H1 (cell line): ENCODE data around the gene BSG. TPM values are rescaled to one million over a fixed set of nuclear protein-coding genes. Genes with fewer than 3 reads are reported as not detected.

Experiments used
- CTCF ChIA-PET: fragments of 300-600 bp; sonication (Branson Sonifier 250); formaldehyde crosslinking; loops from one replicate; lab custom pipeline; 2021; ENCODE audit not compliant: partially characterized antibody; lab: Charles Lee
- POLR2A ChIA-PET: fragments of 300-600 bp; sonication (Branson Sonifier 250); formaldehyde crosslinking; loops from one replicate; lab custom pipeline; 2021; ENCODE audit warnings: inconsistent platforms; ENCODE audit not compliant: partially characterized antibody; lab: Charles Lee
- DNase-seq, 2 experiments: peaks; one replicate each; pipeline versions ENCODE4 v3.0.0 to v3.0.0-alpha.2; 2010 to 2022; ENCODE audit warnings: low spot score in 2 of 2, low read depth in 1 of 2, mixed read lengths in 1 of 2
- FAIRE-seq: peaks from 2 replicates; lab custom pipeline; 2011; peaks lifted over from hg19 to GRCh38; lab: Jason Lieb, UNC
- H2AFZ ChIP-seq: 2 replicates; pipeline ENCODE4 v1.8.1; 2012; ENCODE audit warnings: low read length, inconsistent platforms
- H2AK5ac ChIP-seq: 2 replicates; pipeline ENCODE4 v1.6.1; 2013; ENCODE audit warnings: low read depth, low read length
- H2BK120ac ChIP-seq: replicated peaks from 2 replicates; pipeline ENCODE3; 2013; ENCODE audit warnings: low read depth, low read length, inconsistent platforms
- H2BK12ac ChIP-seq: 2 replicates; pipeline ENCODE4 v1.6.1; 2013; ENCODE audit warnings: low read depth, low read length
- H2BK15ac ChIP-seq: 2 replicates; pipeline ENCODE4 v1.6.1; 2013; ENCODE audit warnings: low read length
- H2BK20ac ChIP-seq: 2 replicates; pipeline ENCODE4 v1.6.1; 2013; ENCODE audit warnings: low read length
- H2BK5ac ChIP-seq: 2 replicates; pipeline ENCODE4 v1.6.1; 2013; ENCODE audit warnings: low read depth, low read length
- H3K14ac ChIP-seq: 2 replicates; pipeline ENCODE4 v1.6.1; 2013; ENCODE audit warnings: inconsistent platforms; ENCODE audit not compliant: insufficient read length
- H3K18ac ChIP-seq: 2 replicates; pipeline ENCODE4 v1.6.1; 2013; ENCODE audit warnings: low read length; ENCODE audit errors: extremely low read depth
- H3K23ac ChIP-seq: 2 replicates; pipeline ENCODE4 v1.6.1; 2013; ENCODE audit warnings: inconsistent platforms; ENCODE audit not compliant: insufficient read length
- H3K23me2 ChIP-seq: 2 replicates; pipeline ENCODE4 v1.6.1; 2013; ENCODE audit warnings: low read depth, low read length
- H3K27ac ChIP-seq: 2 replicates; pipeline ENCODE4 v1.6.1; 2011; ENCODE audit warnings: low read depth, low read length, inconsistent platforms
- H3K27me3 ChIP-seq, 4 experiments: replicated peaks in 1 of 4; 1 replicate in 1 of 4; 2 replicates in 3 of 4; pipeline versions ENCODE4 v1.6.1 to v1.8.1; 2011 to 2013; ENCODE audit warnings: low read length in 3 of 4, mild to moderate bottlenecking in 3 of 4, inconsistent platforms in 2 of 4, mixed read lengths in 2 of 4, moderate library complexity in 1 of 4; ENCODE audit not compliant: control insufficient read depth in 3 of 4, insufficient read depth in 3 of 4; ENCODE audit errors: extremely low read depth in 1 of 4
- H3K36me3 ChIP-seq, 4 experiments: 2 replicates each; pipeline versions ENCODE4 v1.6.1 to v1.8.1; 2011 to 2013; ENCODE audit warnings: mild to moderate bottlenecking in 4 of 4, low read length in 3 of 4, moderate library complexity in 2 of 4, control low read depth in 1 of 4, inconsistent platforms in 1 of 4; ENCODE audit not compliant: insufficient read depth in 4 of 4, control insufficient read depth in 2 of 4
- H3K4ac ChIP-seq: replicated peaks from 2 replicates; pipeline ENCODE3; 2013; ENCODE audit warnings: low read length, low read depth, mixed read lengths, inconsistent platforms; ENCODE audit not compliant: insufficient read length
- H3K4me1 ChIP-seq, 4 experiments: replicated peaks in 1 of 4; 1 replicate in 1 of 4; 2 replicates in 3 of 4; pipeline versions ENCODE4 v1.6.1 to v1.8.1; 2011 to 2013; ENCODE audit warnings: low read length in 3 of 4, inconsistent platforms in 2 of 4, mixed read lengths in 1 of 4; ENCODE audit not compliant: insufficient read depth in 4 of 4, control insufficient read depth in 3 of 4
- H3K4me2 ChIP-seq, 2 experiments: 2 replicates each; pipeline versions ENCODE4 v1.6.1 to v1.8.1; 2011 to 2013; ENCODE audit warnings: low read depth in 2 of 2, low read length in 2 of 2, control low read depth in 1 of 2, inconsistent platforms in 1 of 2, mild to moderate bottlenecking in 1 of 2; ENCODE audit not compliant: insufficient read depth in 1 of 2
- H3K4me3 ChIP-seq, 4 experiments: fragments of 200-600, 300-600 bp in 1 of 4; sonication (generic), shearing (Covaris generic), sonication (Bioruptor Twin) in 1 of 4; 2 replicates each; pipeline versions ENCODE4 v1.5.1 to v1.8.1; 2011 to 2016; ENCODE audit warnings: low read length in 4 of 4, low read depth in 3 of 4, control low read depth in 2 of 4, inconsistent platforms in 2 of 4, mild to moderate bottlenecking in 2 of 4, mixed read lengths in 1 of 4, moderate library complexity in 1 of 4; ENCODE audit not compliant: insufficient read depth in 2 of 4; ENCODE audit errors: extremely low read depth in 1 of 4
- H3K56ac ChIP-seq: replicated peaks from 2 replicates; pipeline ENCODE3; 2013; ENCODE audit warnings: low read depth, mild to moderate bottlenecking, mixed read lengths, low read length, inconsistent platforms; ENCODE audit not compliant: insufficient read length
- H3K79me1 ChIP-seq: 2 replicates; pipeline ENCODE4 v1.6.1; 2013; ENCODE audit warnings: low read depth, low read length, control low read depth
- H3K79me2 ChIP-seq, 2 experiments: 2 replicates each; pipeline versions ENCODE4 v1.6.1 to v1.8.1; 2012 to 2013; ENCODE audit warnings: low read length in 2 of 2, mild to moderate bottlenecking in 2 of 2, inconsistent platforms in 1 of 2; ENCODE audit not compliant: insufficient read depth in 2 of 2, control insufficient read depth in 1 of 2
- H3K9ac ChIP-seq, 4 experiments: replicated peaks in 1 of 4; 1 replicate in 1 of 4; 2 replicates in 3 of 4; pipeline versions ENCODE4 v1.6.1 to v1.8.1; 2011 to 2013; ENCODE audit warnings: low read depth in 3 of 4, low read length in 3 of 4, control low read depth in 2 of 4, mild to moderate bottlenecking in 2 of 4, moderate library complexity in 2 of 4, inconsistent platforms in 1 of 4; ENCODE audit errors: extremely low read depth in 1 of 4
- H3K9me3 ChIP-seq, 2 experiments: 2 replicates each; pipeline versions ENCODE4 v1.6.1 to v1.8.1; 2012 to 2013; ENCODE audit warnings: mild to moderate bottlenecking in 2 of 2, moderate library complexity in 2 of 2, control low read depth in 1 of 2, inconsistent platforms in 1 of 2, low read depth in 1 of 2, low read length in 1 of 2, mixed read lengths in 1 of 2; ENCODE audit not compliant: insufficient read depth in 2 of 2
- H4K20me1 ChIP-seq, 2 experiments: replicated peaks in 1 of 2; 2 replicates each; pipeline versions ENCODE3 to v1.8.1; 2011 to 2013; ENCODE audit warnings: inconsistent platforms in 2 of 2, low read length in 2 of 2, mild to moderate bottlenecking in 1 of 2; ENCODE audit not compliant: insufficient read depth in 2 of 2, control insufficient read depth in 1 of 2
- H4K5ac ChIP-seq: 2 replicates; pipeline ENCODE4 v1.6.1; 2013; ENCODE audit warnings: low read length, low read depth, mixed read lengths, inconsistent platforms; ENCODE audit not compliant: insufficient read length
- H4K8ac ChIP-seq: 2 replicates; pipeline ENCODE4 v1.8.0; 2013; ENCODE audit warnings: mild to moderate bottlenecking, moderate library complexity, low read length, inconsistent platforms; ENCODE audit not compliant: insufficient read depth; ENCODE audit errors: extremely low read depth
- H4K91ac ChIP-seq: replicated peaks from 2 replicates; pipeline ENCODE3; 2013; ENCODE audit warnings: low read length, mixed read lengths, inconsistent platforms; ENCODE audit not compliant: insufficient read length
- BCL11A ChIP-seq, 2 experiments: IDR thresholded peaks; one replicate each; pipeline ENCODE4 v1.6.1; 2011; ENCODE audit warnings: low read depth in 2 of 2, low read length in 2 of 2, mild to moderate bottlenecking in 2 of 2
- CHD2 ChIP-seq: IDR thresholded peaks from 2 replicates; pipeline ENCODE4 v1.6.1; 2012; ENCODE audit warnings: low read length, improper control_type of control experiment
- FOSL1 ChIP-seq: IDR thresholded peaks from 2 replicates; pipeline ENCODE4 v1.6.1; 2011; ENCODE audit warnings: mild to moderate bottlenecking, low read depth, low read length, moderate library complexity; ENCODE audit not compliant: insufficient read depth
- KDM5A ChIP-seq: fragments of 200-600 bp; IDR thresholded peaks from 2 replicates; pipeline ENCODE4 v1.7.1; 2012; ENCODE audit warnings: mild to moderate bottlenecking, low read length, inconsistent platforms, mixed read lengths
- POLR2AphosphoS5 ChIP-seq: IDR thresholded peaks from 2 replicates; pipeline ENCODE4 v1.6.1; 2011; ENCODE audit warnings: low read depth, low read length
- RXRA ChIP-seq: IDR thresholded peaks from 2 replicates; pipeline ENCODE4 v1.6.1; 2011; ENCODE audit warnings: low read depth, mild to moderate bottlenecking, low read length, moderate library complexity; ENCODE audit not compliant: insufficient read depth
- SRF ChIP-seq: IDR thresholded peaks from 2 replicates; pipeline ENCODE4 v1.6.1; 2011; ENCODE audit warnings: mild to moderate bottlenecking, low read depth, low read length, moderate library complexity
- WGBS, 2 experiments: shearing (Covaris generic) in 1 of 2; methylation state at CpG; one replicate each; pipeline versions ENCODE4 v1.1.6 to v1.1.7; 2013 to 2015; ENCODE audit warnings: low lambda C conversion rate in 2 of 2, mixed read lengths in 2 of 2, inconsistent platforms in 1 of 2, low coverage in 1 of 2, missing lambda C conversion rate in 1 of 2; ENCODE audit not compliant: insufficient replicate concordance in 2 of 2, insufficient coverage in 1 of 2, insufficient read length in 1 of 2; ENCODE audit errors: extremely low coverage in 1 of 2, missing lambda C conversion rate in 1 of 2; 5-methylcytosine and 5-hydroxymethylcytosine counted together
- polyA plus RNA-seq, 7 experiments: library from polyadenylated mRNA; depleted of rRNA in 3 of 7; stranded (reverse) in 5 of 7; unstranded in 2 of 7; fragments of >200 nt in 5 of 7; fragments of 200-250 nt in 2 of 7; gene quantifications; 1 replicate in 5 of 7; 2 replicates in 1 of 7; 4 replicates in 1 of 7; pipeline versions ENCODE4 v1.2.1 to v1.2.3, GENCODE V29; 2011 to 2013; ENCODE audit warnings: missing spikeins in 2 of 7, mixed read lengths in 2 of 7
- total RNA-seq: library from RNA; stranded (reverse); fragmentation: NEBNext Ultra II Directional; extraction: Animal tissue kit (Norgen Biotek cat#: 25700); gene quantifications from 2 replicates; pipeline ENCODE4 v1.2.1, GENCODE V29; 2021

BSG gene
- total and polyA plus RNA-seq, 2 of the 8 experiments (the other 6 are each of a cell fraction or from before 2014, with no cell fraction given) = 726 to 1,055 TPM

DNA sequence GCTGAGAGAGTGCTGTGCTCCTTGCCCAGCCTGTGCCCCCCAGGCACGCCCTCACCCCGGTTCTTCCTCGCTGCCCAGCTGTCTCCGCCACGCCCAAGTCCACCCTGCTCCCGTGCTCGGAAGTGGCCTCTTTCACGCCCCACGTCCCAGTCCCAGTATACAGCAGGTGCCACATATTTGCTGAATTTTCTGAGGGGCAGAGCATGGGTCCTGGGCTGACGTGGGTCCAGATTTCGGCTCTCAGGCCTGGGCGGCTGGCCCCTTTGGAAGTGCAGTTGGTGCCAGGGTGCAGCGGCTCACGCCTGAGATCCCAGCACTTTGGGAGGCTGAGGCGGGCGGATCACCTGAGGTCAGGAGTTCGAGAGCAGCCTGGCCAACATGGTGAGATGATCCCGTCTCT, 20.7 kb downstream of the BSG start:
- CTCF ChIA-PET = interaction anchor here (1.2 to 1.3 kb wide), 2 partner anchors 19 to 35 kb away, joined by 3 read pairs; no protein-coding TSS in a partner anchor
- H3K9me3 ChIP-seq = no peaks in the 10 kb centered on the region
- POLR2A ChIA-PET = interaction anchor here (0.9 to 1.5 kb wide), 2 partner anchors 21 to 51 kb away, joined by 3 read pairs; no protein-coding TSS in a partner anchor

More for the DNA sequence above, 20.7 kb downstream of the BSG start:
- H3K79me1 ChIP-seq = no peaks in the 10 kb centered on the region
- no peaks in the 10 kb centered on the region for H3K79me2 ChIP-seq
- peaks cover 0 to 6% (median 1%) of the 10 kb centered on the region in 4 experiments; a peak in 3 of 7 replicates for H3K4me1 ChIP-seq
- no peak overlapping the region for H4K8ac ChIP-seq
- no peak overlapping the region for H2BK12ac ChIP-seq
- H2BK5ac ChIP-seq = no peak overlapping the region
- no peak overlapping the region for H2BK15ac ChIP-seq
- H3K9ac ChIP-seq = no peak overlapping the region
- H3K14ac ChIP-seq = no peak overlapping the region
- DNase-seq = no peak
- TF ChIP-seq RXRA (no peak), SRF (no peak), KDM5A (no peak), BCL11A (IDR thresholded peaks at IDR 0.05; ENCODE audit: low read depth in 2 of 2, low read length in 2 of 2) (no peak), CHD2 (no peak), POLR2AphosphoS5 (no peak), FOSL1 (no peak)
- TF ChIP-seq, all 59 proteins: peak for 0
- FAIRE-seq = no peak
- no peak overlapping the region for H3K4me3 ChIP-seq
- H3K4me2 ChIP-seq = no peak overlapping the region
- H3K27me3 ChIP-seq = peaks cover 23 to 39% (median 31%) of the 10 kb centered on the region in 4 experiments
- peak overlapping the region; percentile 17; the same call in 1 of the 2 replicates for H2AK5ac ChIP-seq
- peaks cover 4 to 12% of the 10 kb centered on the region in 2 experiments for H4K20me1 ChIP-seq
- H4K91ac ChIP-seq = no peak overlapping the region
- H3K56ac ChIP-seq = no peak overlapping the region
- H2AFZ ChIP-seq = no peak overlapping the region
- 90% methylated on average over 16 of the region's 18 CpGs; no CpG with 5 or more reads in 1 of the 2 experiments for WGBS, 2 experiments
- H3K23ac ChIP-seq = no peak overlapping the region
- H2BK20ac ChIP-seq = no peak overlapping the region
- H3K36me3 ChIP-seq = peaks cover 0 to 4% (median 0%) of the 10 kb centered on the region in 4 experiments; a peak in 1 of 8 replicates
- no peak overlapping the region for H3K4ac ChIP-seq
- H4K5ac ChIP-seq = no peak overlapping the region
- H3K27ac ChIP-seq = no peak overlapping the region
- no peak overlapping the region for H3K18ac ChIP-seq
- H2BK120ac ChIP-seq = no peak overlapping the region
- H3K23me2 ChIP-seq = peaks cover 2% of the 10 kb centered on the region; the same call in 1 of the 2 replicates
